Femur (tissue), 1 donor: ENCODE results near the gene PYGM.

Experiments used
- DNase-seq: peaks from one replicate; pipeline ENCODE4 v3.0.0-alpha.2; 2017

PYGM gene

GRCh38 chr11:64759722-64760719 lies at the start of gene PYGM:
Gene PYGM (minus strand): TSS chr11:64759974. CDS start chr11:64759898, 76 bp downstream.
- peak; percentile 93 for DNase-seq

- DNase-seq = no peak
Measured at GRCh38 chr11:64805481-64805880, 45.7 kb upstream of the PYGM start.

DNA sequence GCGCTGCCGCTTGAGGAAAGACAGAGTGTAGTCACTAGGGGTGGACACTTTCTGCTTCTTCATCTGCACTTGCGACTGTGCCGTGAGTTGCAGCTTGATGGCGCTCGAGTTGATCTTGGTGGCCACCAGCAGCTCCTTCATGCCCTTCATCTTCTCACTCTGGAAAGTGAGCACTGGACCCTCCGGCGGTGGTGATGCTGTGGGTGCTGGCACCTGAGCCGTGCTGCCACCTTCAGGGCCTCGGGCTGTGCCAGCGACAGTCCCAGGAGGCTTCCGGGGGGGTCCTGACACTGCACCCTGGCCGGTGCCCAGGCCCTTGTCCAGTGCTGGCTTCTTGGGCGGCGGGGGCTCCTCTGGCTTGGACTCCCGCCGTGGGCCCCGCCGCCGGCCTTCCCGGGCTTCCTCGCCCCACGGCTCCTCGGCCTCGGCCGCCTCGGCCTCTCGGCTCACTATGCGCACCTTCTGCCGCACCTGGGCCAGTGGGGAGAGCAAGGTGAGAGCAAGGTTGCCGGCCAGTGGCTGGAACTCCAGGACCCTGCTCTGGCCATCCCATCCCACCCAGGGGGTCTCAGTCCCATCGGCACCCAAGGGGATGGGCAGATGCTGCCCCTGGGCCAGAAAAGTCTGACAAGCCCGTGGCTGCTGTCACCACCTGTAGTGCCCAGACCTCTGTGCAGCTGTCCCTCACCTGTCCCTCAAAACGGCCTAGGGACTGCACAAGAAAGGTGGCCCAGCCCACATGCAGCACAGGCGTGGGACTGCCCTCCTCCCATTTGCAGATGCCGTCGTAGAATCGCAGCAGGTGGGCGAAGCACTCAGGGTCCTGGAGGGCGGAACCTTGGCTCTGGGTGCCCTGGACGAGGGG lies 44.8 kb upstream of the PYGM start:
- DNase-seq = no peak

DNA sequence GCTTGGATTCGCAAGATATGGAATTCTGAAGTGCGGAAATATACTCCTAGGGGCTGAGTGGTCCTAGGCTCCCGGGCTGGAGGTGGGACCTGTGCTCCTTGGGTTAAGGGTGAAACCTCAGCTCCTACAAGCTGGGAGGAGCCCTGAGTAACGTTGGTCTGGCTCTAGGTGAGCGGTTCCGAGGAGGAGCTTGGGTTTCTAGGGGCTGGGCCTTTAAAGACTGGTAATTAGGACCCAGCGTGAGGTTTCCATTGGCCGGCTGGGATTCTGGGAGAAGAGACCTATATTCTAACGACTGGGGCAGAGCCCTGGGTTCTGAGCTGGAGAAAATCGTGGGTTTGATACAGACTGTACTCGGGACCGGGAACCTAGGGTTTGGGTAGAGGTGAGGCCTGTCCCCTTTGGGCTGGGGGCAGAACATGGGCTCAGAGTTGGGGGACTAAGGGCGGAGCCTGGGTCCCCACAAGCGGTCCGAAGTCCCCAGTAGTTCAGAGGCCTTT lies 44.1 kb upstream of the PYGM start:
- DNase-seq = no peak

GRCh38 chr11:64803158-64803845 lies 43.5 kb upstream of the PYGM start, which contains the start of gene MAP4K2:
Gene MAP4K2 (minus strand): TSS chr11:64803214. CDS start chr11:64803149, 65 bp downstream.
- DNase-seq = peak; percentile 92

DNA sequence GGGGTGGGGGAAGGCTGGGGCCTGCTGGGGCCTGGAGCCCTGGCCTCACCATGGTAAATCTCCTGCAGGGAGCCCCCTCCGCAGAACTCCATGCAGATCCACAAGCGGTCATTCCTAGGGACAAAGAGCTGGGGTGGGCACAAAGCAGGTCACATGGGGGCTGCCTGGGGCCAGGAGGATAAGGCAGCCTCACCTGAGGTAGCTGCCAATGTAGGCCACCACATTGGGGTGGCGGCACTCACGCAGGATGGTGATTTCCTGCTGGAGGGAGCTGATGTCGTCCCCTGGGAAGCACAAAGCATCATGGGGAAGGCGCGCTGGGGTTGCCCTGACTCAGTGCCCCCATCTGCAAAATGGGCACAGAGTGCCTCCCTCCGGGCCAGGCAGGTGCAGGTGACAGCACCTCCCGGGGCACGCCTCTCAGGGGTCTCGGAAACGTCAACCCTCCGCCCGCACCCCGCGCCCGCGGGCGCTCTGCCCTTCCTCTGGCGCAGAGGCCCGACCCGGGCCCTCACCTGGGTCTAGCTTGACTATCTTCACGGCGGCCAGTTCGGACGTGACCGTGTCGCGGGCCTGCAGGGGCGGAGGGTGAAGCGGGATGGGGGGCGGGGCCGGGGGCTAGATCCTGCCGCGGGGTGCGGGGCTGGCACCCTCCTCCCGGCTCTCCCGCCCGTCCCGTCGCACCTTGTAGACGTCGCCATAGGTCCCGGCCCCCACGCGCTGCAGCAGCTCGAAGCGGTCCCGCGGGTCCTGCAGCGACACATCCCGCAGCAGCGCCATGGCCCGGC lies 42.8 kb upstream of the PYGM start:
- DNase-seq = no peak

DNA sequence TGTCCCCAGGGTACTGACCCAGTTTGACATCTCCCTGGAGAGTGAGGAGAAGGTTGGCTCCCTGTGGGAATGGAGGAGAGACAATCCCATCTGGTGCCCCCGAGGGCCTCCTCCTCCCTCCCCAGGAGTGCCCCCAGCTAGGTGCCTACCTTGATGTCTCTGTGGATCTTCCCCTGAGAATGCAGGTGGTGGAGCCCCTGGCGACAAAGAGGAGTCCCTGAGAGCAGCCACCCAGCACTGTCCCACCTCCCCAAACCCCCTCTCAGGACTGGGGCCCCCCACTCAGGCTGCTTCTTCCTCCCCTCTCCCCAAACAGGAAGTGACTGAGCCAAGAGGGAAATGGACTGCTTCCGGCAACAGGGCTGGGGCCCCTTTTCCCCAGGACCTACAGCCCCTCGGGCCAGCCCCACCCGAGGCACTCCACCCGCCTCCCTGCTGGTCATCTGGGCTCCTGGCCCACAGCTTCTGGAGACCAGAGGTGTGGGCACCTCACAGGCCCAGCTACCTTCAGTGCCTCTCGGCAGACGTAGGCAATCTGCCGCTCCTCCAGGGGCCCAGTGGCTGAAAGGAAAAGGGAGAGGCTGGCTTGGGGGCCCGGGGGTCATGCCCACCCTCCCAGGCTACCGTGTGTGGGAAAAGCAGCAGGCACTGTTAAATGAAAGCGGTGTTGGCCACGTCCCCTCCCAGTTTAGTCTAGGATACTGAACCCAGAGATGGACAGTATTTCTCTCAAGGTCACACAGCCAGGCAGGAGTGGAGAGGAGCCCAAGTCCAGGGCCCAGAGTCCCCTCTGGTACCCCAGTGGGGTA lies 42.0 kb upstream of the PYGM start:
- DNase-seq = no peak

GRCh38 chr11:64801158-64801464 lies 41.3 kb upstream of the PYGM start:
- no peak for DNase-seq

GRCh38 chr11:64800303-64801157 lies 40.8 kb upstream of the PYGM start:
- no peak for DNase-seq

DNA sequence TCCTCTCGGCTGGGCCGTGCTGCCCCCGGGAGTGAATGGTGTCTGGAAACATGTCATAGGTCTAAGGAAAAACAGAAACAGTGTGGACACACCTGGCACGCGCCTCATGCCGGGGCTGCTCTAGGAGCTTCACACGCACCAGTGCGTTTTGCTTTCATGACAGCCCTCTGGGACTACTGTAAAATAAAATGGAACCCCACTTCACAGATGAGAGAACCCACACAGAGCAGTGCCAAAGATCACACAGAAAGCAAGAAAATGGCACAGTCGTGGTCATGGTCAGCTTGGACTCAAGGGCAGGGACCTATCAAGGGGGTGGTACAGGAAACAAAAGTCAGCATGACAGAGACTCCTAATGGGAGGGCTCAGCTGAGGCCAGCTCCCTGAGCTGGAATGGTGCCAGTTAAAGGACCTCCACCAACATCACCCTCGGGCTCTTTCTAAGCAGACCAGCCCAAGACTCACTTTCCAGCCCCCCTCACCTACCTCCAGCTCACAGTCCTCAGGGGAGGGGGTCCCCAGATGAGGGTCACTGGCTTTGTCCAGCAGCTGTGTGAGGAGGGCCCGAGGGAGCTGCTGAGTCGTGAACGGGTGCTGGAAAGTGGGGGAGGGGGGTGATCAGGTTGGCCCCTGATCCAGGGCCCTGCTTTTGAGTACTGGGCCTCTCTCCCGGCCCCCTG lies 40.0 kb upstream of the PYGM start:
- no peak for DNase-seq

GRCh38 chr11:64799256-64799622 lies 39.5 kb upstream of the PYGM start:
- no peak for DNase-seq

DNA sequence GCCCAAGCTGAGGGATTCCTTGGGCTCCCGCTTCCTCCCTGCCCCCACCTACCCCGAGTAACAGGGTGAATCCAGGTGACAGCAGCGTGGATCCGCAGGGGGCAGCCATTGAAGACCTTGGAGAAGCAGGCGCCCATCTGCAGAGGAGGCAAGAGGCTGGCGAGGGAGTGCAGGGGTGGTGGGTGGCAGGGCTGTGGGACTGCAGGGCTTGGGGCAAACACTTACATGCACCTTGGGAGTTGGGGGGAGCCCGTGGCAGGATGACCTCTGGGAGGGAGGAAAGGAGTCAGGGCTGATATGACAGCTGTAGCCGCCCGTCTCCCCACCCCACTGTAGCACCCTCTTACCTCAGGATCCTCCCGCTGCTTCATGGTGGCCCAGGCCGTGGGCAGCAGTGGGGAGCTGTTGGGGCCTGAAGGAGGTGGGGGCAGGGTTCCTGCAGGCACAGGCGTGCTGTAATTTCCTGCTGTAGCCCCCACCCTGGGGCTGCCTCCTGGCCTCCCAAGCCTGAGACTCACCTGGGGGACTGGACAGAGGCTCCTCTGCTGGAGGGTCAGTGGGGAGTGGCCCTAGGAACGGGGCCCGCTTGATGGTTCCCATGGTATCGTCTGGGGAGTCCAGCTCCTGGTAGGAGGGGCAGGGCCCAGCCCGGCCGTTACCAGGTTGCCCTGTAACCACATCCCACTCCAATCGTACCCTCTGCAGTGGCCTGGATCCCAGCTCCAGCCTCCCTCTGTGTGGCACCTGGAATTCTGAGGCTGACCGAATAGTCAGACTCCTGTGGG lies 37.2 kb upstream of the PYGM start:
- no peak for DNase-seq

GRCh38 chr11:64796047-64796756 lies 36.4 kb upstream of the PYGM start:
- DNase-seq = no peak

- DNase-seq = no peak
Measured at GRCh38 chr11:64794526-64794925, 34.8 kb upstream of the PYGM start.

GRCh38 chr11:64793271-64794160 lies 33.7 kb upstream of the PYGM start:
- peak; percentile 49 for DNase-seq

GRCh38 chr11:64792482-64792881 lies 32.7 kb upstream of the PYGM start:
- no peak for DNase-seq

GRCh38 chr11:64791781-64792291 lies 32.1 kb upstream of the PYGM start:
- DNase-seq = no peak
